Keratinocyte (primary cell): ENCODE data around the gene SDHAF1. TPM values are rescaled to one million over a fixed set of nuclear protein-coding genes. Genes with fewer than 3 reads are reported as not detected.
"Not testable (repeated sequence)": the region's sequence is repeated elsewhere in the genome, so short reads cannot be mapped to it uniquely, and the experiment has no call there.

ENCODE experiments used
- DNase-seq: peaks from one replicate; pipeline ENCODE4 v3.0.0-alpha.2; 2011; ENCODE audit warnings: low read depth, missing footprints, low spot score
- FAIRE-seq: peaks from 2 replicates; lab custom pipeline; 2011; peaks lifted over from hg19 to GRCh38; lab: Jason Lieb, UNC
- H2AFZ ChIP-seq: 2 replicates; pipeline ENCODE4 v1.6.0; 2012; ENCODE audit warnings: low read length, control low read depth, inconsistent platforms; ENCODE audit not compliant: control insufficient read depth
- H3K27ac ChIP-seq: 2 replicates; pipeline ENCODE4 v1.5.1; 2011; ENCODE audit warnings: low read length; ENCODE audit not compliant: control insufficient read depth, insufficient read depth
- H3K27me3 ChIP-seq: 3 replicates; pipeline ENCODE4 v1.6.0; 2011; ENCODE audit warnings: low read length; ENCODE audit not compliant: control insufficient read depth, insufficient read depth; ENCODE audit errors: extremely low read depth
- H3K36me3 ChIP-seq, 2 experiments: 2 replicates in 1 of 2; 3 replicates in 1 of 2; pipeline ENCODE4 v1.5.1; 2011; ENCODE audit warnings: low read length in 2 of 2, mild to moderate bottlenecking in 1 of 2; ENCODE audit not compliant: control insufficient read depth in 2 of 2, insufficient read depth in 2 of 2; ENCODE audit errors: extremely low read depth in 1 of 2
- H3K4me1 ChIP-seq: 3 replicates; pipeline ENCODE4 v1.5.1; 2011; ENCODE audit warnings: low read length; ENCODE audit not compliant: control insufficient read depth, insufficient read depth; ENCODE audit errors: extremely low read depth
- H3K4me2 ChIP-seq: 3 replicates; pipeline ENCODE4 v1.6.0; 2011; ENCODE audit warnings: low read depth, low read length; ENCODE audit not compliant: control insufficient read depth, insufficient read depth; ENCODE audit errors: extremely low read depth
- H3K4me3 ChIP-seq, 3 experiments: fragments of 200-600 bp in 1 of 3; sonication (generic) in 1 of 3; 2 replicates in 2 of 3; 3 replicates in 1 of 3; pipeline ENCODE4 v1.5.1; 2011 to 2016; ENCODE audit warnings: low read length in 3 of 3, mild to moderate bottlenecking in 3 of 3, control low read depth in 2 of 3, inconsistent platforms in 1 of 3, low read depth in 1 of 3, mixed read lengths in 1 of 3, mixed run types in 1 of 3, moderate library complexity in 1 of 3; ENCODE audit not compliant: control insufficient read depth in 2 of 3, insufficient read depth in 2 of 3; ENCODE audit errors: extremely low read depth in 1 of 3
- H3K79me2 ChIP-seq: 2 replicates; pipeline ENCODE4 v1.6.0; 2012; ENCODE audit warnings: low read length; ENCODE audit not compliant: control insufficient read depth, insufficient read depth
- H3K9ac ChIP-seq: 3 replicates; pipeline ENCODE4 v1.6.0; 2011; ENCODE audit warnings: low read length; ENCODE audit not compliant: control insufficient read depth, insufficient read depth; ENCODE audit errors: extremely low read depth
- H3K9me1 ChIP-seq: 3 replicates; pipeline ENCODE4 v1.6.0; 2011; ENCODE audit warnings: low read length; ENCODE audit not compliant: control insufficient read depth, insufficient read depth; ENCODE audit errors: extremely low read depth
- H3K9me3 ChIP-seq: 2 replicates; pipeline ENCODE4 v1.5.1; 2012; ENCODE audit warnings: low read depth, low read length; ENCODE audit not compliant: control insufficient read depth
- H4K20me1 ChIP-seq: 3 replicates; pipeline ENCODE4 v1.6.0; 2011; ENCODE audit warnings: low read length; ENCODE audit not compliant: control insufficient read depth, insufficient read depth; ENCODE audit errors: extremely low read depth
- EZH2 ChIP-seq: IDR thresholded peaks from one replicate; pipeline ENCODE4 v1.6.1; 2012; ENCODE audit warnings: inconsistent platforms, mild to moderate bottlenecking, low read length, moderate library complexity
- dilution Hi-C: fragments of 300-500 bp; cut with MboI; formaldehyde crosslinking; loops from one replicate; pipeline ENCODE4 v1.7.0; 2020; ENCODE audit warnings: low sequenced_read_pairs; ENCODE audit not compliant: extremely low pct_ligation_motif_present
- polyA plus RNA-seq, 5 experiments: library from polyadenylated mRNA; depleted of rRNA in 3 of 5; stranded (reverse) in 3 of 5; stranded (forward) in 1 of 5; unstranded in 1 of 5; fragments of >200 nt; gene quantifications; 1 replicate in 1 of 5; 2 replicates in 3 of 5; 3 replicates in 1 of 5; pipeline versions ENCODE4 v1.2.1 to v1.2.3, GENCODE V29; 2011 to 2012; ENCODE audit warnings: missing spikeins in 2 of 5, low read depth in 1 of 5, low replicate concordance in 1 of 5
- TF ChIP-seq, protein P1 (sequence below), 3 experiments: IDR thresholded peaks in 1 of 3; conservative IDR thresholded peaks in 1 of 3; optimal IDR thresholded peaks in 1 of 3; 2 replicates in 2 of 3; 3 replicates in 1 of 3; pipeline versions ENCODE3 to v1.5.1; 2011; ENCODE audit warnings: low read length in 3 of 3, mild to moderate bottlenecking in 3 of 3, moderate library complexity in 2 of 3, control low read depth in 1 of 3, inconsistent platforms in 1 of 3; ENCODE audit not compliant: insufficient read depth in 2 of 3; ENCODE audit errors: extremely low read depth in 1 of 3

Gene SDHAF1
- polyA plus RNA-seq, 1 donor (not counting 4 experiments of a cell fraction or from before 2014, with no cell fraction given), result 7.3 TPM

DNA sequence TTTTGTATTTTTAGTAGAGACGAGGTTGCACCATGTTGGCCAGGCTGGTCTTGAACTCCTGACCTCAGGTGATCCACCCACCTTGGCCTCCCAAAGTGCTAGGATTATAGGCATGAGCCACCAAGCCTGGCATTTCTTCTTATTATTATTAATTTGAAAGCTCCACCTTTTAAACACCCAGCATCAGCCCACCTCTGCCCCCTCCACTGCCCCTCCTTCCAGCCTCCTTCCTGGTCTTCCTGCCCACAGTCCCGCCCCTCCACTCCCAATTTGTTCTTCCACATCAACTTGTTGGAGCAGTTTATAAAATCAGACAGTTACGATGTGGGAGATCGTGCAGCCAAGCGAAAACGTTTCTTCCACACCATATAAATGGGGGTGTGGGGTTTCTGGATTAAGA lies 45.5 kb downstream of the SDHAF1 start:
- no peak overlapping the region for H3K4me2 ChIP-seq
- H3K4me1 ChIP-seq, result peaks cover 5% of the 10 kb centered on the region
- DNase-seq (no peak), FAIRE-seq (no peak)
- H3K9ac ChIP-seq, result no peak overlapping the region
- no peaks in the 10 kb centered on the region for H3K9me3 ChIP-seq
- H4K20me1 ChIP-seq, result no peaks in the 10 kb centered on the region
- no peaks in the 10 kb centered on the region for H3K79me2 ChIP-seq
- H3K9me1 ChIP-seq, result no peaks in the 10 kb centered on the region
- dilution Hi-C loops, result no loop called here
- H2AFZ ChIP-seq, result no peak overlapping the region
- H3K27ac ChIP-seq, result no peak overlapping the region
- no peaks in the 10 kb centered on the region for H3K36me3 ChIP-seq
- H3K4me3 ChIP-seq, result no peak overlapping the region
- no peak for TF ChIP-seq EZH2
- TF ChIP-seq, protein P1, sequence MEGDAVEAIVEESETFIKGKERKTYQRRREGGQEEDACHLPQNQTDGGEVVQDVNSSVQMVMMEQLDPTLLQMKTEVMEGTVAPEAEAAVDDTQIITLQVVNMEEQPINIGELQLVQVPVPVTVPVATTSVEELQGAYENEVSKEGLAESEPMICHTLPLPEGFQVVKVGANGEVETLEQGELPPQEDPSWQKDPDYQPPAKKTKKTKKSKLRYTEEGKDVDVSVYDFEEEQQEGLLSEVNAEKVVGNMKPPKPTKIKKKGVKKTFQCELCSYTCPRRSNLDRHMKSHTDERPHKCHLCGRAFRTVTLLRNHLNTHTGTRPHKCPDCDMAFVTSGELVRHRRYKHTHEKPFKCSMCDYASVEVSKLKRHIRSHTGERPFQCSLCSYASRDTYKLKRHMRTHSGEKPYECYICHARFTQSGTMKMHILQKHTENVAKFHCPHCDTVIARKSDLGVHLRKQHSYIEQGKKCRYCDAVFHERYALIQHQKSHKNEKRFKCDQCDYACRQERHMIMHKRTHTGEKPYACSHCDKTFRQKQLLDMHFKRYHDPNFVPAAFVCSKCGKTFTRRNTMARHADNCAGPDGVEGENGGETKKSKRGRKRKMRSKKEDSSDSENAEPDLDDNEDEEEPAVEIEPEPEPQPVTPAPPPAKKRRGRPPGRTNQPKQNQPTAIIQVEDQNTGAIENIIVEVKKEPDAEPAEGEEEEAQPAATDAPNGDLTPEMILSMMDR (optimal IDR thresholded peaks at IDR 0.05 in 1 of 3, IDR thresholded peaks at IDR 0.05 in 1 of 3, conservative IDR thresholded peaks at IDR 0.05 in 1 of 3; ENCODE audit: extremely low read depth in 1 of 3, insufficient read depth in 2 of 3, low read length in 3 of 3), result no peak
- no peaks in the 10 kb centered on the region for H3K27me3 ChIP-seq

DNA sequence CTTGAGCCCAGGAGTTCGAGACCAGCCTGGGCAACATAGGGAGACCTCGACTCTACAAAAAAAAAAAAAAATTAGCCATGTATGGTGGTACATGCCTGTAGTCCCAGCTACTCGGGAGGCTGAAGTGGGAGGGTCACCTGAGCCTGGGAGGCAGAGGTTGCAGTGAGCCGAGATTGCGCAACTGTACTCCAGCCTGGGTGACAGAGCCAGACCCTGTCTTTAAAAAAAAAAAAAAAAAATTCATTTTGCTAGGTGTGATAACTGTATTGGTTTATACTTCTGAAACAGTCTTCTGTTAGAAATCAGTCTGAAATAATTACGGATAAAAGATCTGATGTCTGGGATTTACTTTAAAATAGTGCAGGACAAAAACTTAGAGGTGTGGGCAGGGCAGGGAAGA lies 46.1 kb downstream of the SDHAF1 start:
- DNase-seq, dilution Hi-C loops, H3K27me3 ChIP-seq, H3K4me3 ChIP-seq, H3K9me1 ChIP-seq, H3K79me2 ChIP-seq, H3K9me3 ChIP-seq, FAIRE-seq, H3K36me3 ChIP-seq, H3K4me2 ChIP-seq, H3K27ac ChIP-seq, H3K4me1 ChIP-seq, H4K20me1 ChIP-seq, H3K9ac ChIP-seq, H2AFZ ChIP-seq: not testable (repeated sequence)

DNA sequence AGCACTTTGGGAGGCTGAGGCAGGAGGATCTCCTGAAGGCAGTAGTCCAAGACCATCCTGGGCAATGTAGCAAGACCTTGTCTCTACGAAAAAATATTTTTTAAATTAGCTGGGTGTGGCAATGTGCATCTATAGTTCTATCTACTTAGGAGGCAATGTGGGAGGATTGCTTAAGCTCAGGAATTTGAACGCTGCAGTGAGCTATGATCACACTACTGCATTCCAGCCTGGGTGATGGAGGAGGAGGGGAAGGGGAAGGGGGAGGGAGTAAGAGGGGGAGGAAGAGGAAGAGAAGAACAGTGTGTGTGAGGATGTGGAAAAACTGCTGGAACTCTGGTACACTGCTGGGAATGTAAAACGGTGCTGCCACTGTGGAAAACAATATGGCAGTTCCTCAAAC lies 46.8 kb downstream of the SDHAF1 start:
- dilution Hi-C loops, result no loop called here

More for the DNA sequence above, 46.8 kb downstream of the SDHAF1 start:
- TF ChIP-seq, protein P1 (optimal IDR thresholded peaks at IDR 0.05 in 1 of 3, IDR thresholded peaks at IDR 0.05 in 1 of 3, conservative IDR thresholded peaks at IDR 0.05 in 1 of 3; ENCODE audit: extremely low read depth in 1 of 3, insufficient read depth in 2 of 3, low read length in 3 of 3), result no peak
- no peak for TF ChIP-seq EZH2
- no peaks in the 10 kb centered on the region for H3K79me2 ChIP-seq
- no peaks in the 10 kb centered on the region for H3K9me1 ChIP-seq
- FAIRE-seq, result no peak
- no peak for DNase-seq
- no peak overlapping the region for H3K4me2 ChIP-seq
- no peak overlapping the region for H2AFZ ChIP-seq
- no peaks in the 10 kb centered on the region for H3K9me3 ChIP-seq
- no peaks in the 10 kb centered on the region for H3K36me3 ChIP-seq
- H4K20me1 ChIP-seq, result no peaks in the 10 kb centered on the region
- no peak overlapping the region for H3K27ac ChIP-seq
- H3K4me1 ChIP-seq, result peaks cover 5% of the 10 kb centered on the region
- H3K27me3 ChIP-seq, result no peaks in the 10 kb centered on the region
- H3K4me3 ChIP-seq, result no peak overlapping the region
- H3K9ac ChIP-seq, result no peak overlapping the region
